Loucy (cell line): ENCODE measurements around the gene TLE2.

Experiments used
- CTCF ChIP-seq: fragments of 200-600 bp; sonication (generic); conservative IDR thresholded peaks from 2 replicates; pipeline ENCODE4 v1.5.1; 2014; ENCODE audit warnings: mild to moderate bottlenecking, antibody characterized with exemption, low read length
- EZH2phosphoT487 ChIP-seq: fragments of 200-600 bp; IDR thresholded peaks from 2 replicates; pipeline ENCODE4 v1.6.1; 2018; ENCODE audit warnings: antibody characterized with exemption, mild to moderate bottlenecking, moderate library complexity, borderline replicate concordance

- TF ChIP-seq CTCF (no peak), EZH2phosphoT487 (no peak)
These were observed 42.7 kb upstream of the TLE2 start for GRCh38 chr19:3071768-3072167.
